SK-N-SH (cell line): ENCODE results near the gene MAPK6. TPM values are rescaled to one million over a fixed set of nuclear protein-coding genes. Genes with fewer than 3 reads are reported as not detected.
A peak's percentile ranks its signal among the peaks of the same experiment; 100 is the strongest.

ENCODE experiments used
- CTCF ChIA-PET: fragments of 300-600, 350-600 bp; formaldehyde crosslinking; extraction: SDS; loops from one replicate; lab custom pipeline; 2021; lab: Yijun Ruan, JAX
- POLR2A ChIA-PET: fragments of 350-600 bp; sonication (Branson Sonifier 250); formaldehyde crosslinking; extraction: SDS; loops from one replicate; lab custom pipeline; 2020; ENCODE audit warnings: antibody characterized with exemption, inconsistent platforms; lab: Yijun Ruan, JAX
- DNase-seq: peaks from one replicate; pipeline ENCODE4 v3.0.0; 2012
- H2AFZ ChIP-seq: fragments of 200-600 bp; sonication (generic); 2 replicates; pipeline ENCODE4 v1.8.1; 2016; ENCODE audit warnings: antibody characterized with exemption, mild to moderate bottlenecking, low read depth
- H3F3A ChIP-seq: fragments of 200-600 bp; sonication (generic); replicated peaks from 2 replicates; pipeline ENCODE3; 2016; ENCODE audit warnings: antibody characterized with exemption, mild to moderate bottlenecking; ENCODE audit not compliant: insufficient read depth
- H3K27ac ChIP-seq, 2 experiments: fragments of 200-500 bp in 1 of 2; fragments of 200-600 bp in 1 of 2; sonication (Bioruptor generic) in 1 of 2; sonication (generic), shearing (Covaris generic) in 1 of 2; 2 replicates each; pipeline versions ENCODE4 v1.5.1 to v1.6.1; 2014 to 2016; ENCODE audit warnings: low read depth in 2 of 2, inconsistent platforms in 1 of 2, low read length in 1 of 2, mild to moderate bottlenecking in 1 of 2, mixed read lengths in 1 of 2
- H3K27me3 ChIP-seq: fragments of 200-600 bp; sonication (generic), shearing (Covaris generic); 2 replicates; pipeline ENCODE4 v1.6.1; 2016; ENCODE audit warnings: mixed run types; ENCODE audit not compliant: insufficient read depth
- H3K36me3 ChIP-seq, 2 experiments: fragments of 200-500 bp in 1 of 2; fragments of 200-600 bp in 1 of 2; sonication (Bioruptor generic) in 1 of 2; sonication (generic) in 1 of 2; replicated peaks in 1 of 2; 2 replicates each; pipeline versions ENCODE3 to v1.5.1; 2014 to 2016; ENCODE audit warnings: low read length in 1 of 2, mild to moderate bottlenecking in 1 of 2; ENCODE audit not compliant: insufficient read depth in 2 of 2, control insufficient read depth in 1 of 2
- H3K4me1 ChIP-seq, 2 experiments: fragments of 200-500 bp in 1 of 2; fragments of 200-600 bp in 1 of 2; sonication (Bioruptor generic) in 1 of 2; sonication (generic), shearing (Covaris generic) in 1 of 2; 2 replicates each; pipeline versions ENCODE4 v1.5.1 to v1.6.1; 2014 to 2016; ENCODE audit warnings: low read depth in 1 of 2, low read length in 1 of 2, mixed run types in 1 of 2; ENCODE audit not compliant: insufficient read depth in 2 of 2, control insufficient read depth in 1 of 2
- H3K4me2 ChIP-seq: fragments of 200-600 bp; sonication (generic), shearing (Covaris generic); 2 replicates; pipeline ENCODE4 v1.6.1; 2017; ENCODE audit warnings: mixed run types
- H3K4me3 ChIP-seq, 2 experiments: fragments of 200-500 bp in 1 of 2; fragments of 200-600 bp in 1 of 2; sonication (Bioruptor generic) in 1 of 2; sonication (generic), shearing (Covaris generic) in 1 of 2; 2 replicates each; pipeline versions ENCODE4 v1.5.1 to v1.8.1; 2014 to 2016; ENCODE audit warnings: low read depth in 2 of 2, inconsistent platforms in 1 of 2, low read length in 1 of 2, mild to moderate bottlenecking in 1 of 2, mixed read lengths in 1 of 2, moderate library complexity in 1 of 2
- H3K79me2 ChIP-seq: fragments of 200-600 bp; sonication (generic); 2 replicates; pipeline ENCODE4 v1.8.1; 2017; ENCODE audit warnings: mild to moderate bottlenecking; ENCODE audit not compliant: insufficient read depth
- H3K9ac ChIP-seq: fragments of 200-600 bp; sonication (generic); 2 replicates; pipeline ENCODE4 v1.6.1; 2017; ENCODE audit warnings: mixed run types
- H3K9me2 ChIP-seq: fragments of 200-600 bp; sonication (generic); 2 replicates; pipeline ENCODE4 v1.6.1; 2017; ENCODE audit warnings: mixed run types
- H3K9me3 ChIP-seq: fragments of 200-600 bp; sonication (generic); 2 replicates; pipeline ENCODE4 v1.6.1; 2017; ENCODE audit warnings: mixed run types, mild to moderate bottlenecking, moderate library complexity
- H4K20me1 ChIP-seq: fragments of 200-600 bp; sonication (generic); 2 replicates; pipeline ENCODE4 v1.6.1; 2017; ENCODE audit warnings: mild to moderate bottlenecking, mixed run types; ENCODE audit not compliant: insufficient read depth
- CHD2 ChIP-seq: fragments of 150-350 bp; IDR thresholded peaks from 2 replicates; pipeline ENCODE4 v1.6.1; 2018; ENCODE audit warnings: low read length; ENCODE audit not compliant: partially characterized antibody
- EP300 ChIP-seq, 2 experiments: IDR thresholded peaks; 2 replicates each; pipeline versions ENCODE4 v1.4.0 to v1.6.1; 2012; ENCODE audit warnings: borderline replicate concordance in 1 of 2, low read depth in 1 of 2, low read length in 1 of 2
- FOXJ3 ChIP-seq: sonication (generic); formaldehyde crosslinking; IDR thresholded peaks from 2 replicates; pipeline ENCODE4 v1.5.1; 2020; ENCODE audit warnings: mild to moderate bottlenecking, missing genetic modification reagents
- MXI1 ChIP-seq: IDR thresholded peaks from 2 replicates; pipeline ENCODE4 v1.6.1; 2012; ENCODE audit warnings: mild to moderate bottlenecking, low read depth, low read length, improper control_type of control experiment
- NFIC ChIP-seq: IDR thresholded peaks from 2 replicates; pipeline ENCODE4 v1.4.0; 2012; ENCODE audit warnings: borderline replicate concordance
- NRF1 ChIP-seq: IDR thresholded peaks from 2 replicates; pipeline ENCODE4 v1.6.1; 2012; ENCODE audit warnings: low read depth, mild to moderate bottlenecking, low read length
- RCOR1 ChIP-seq: fragments of 150-350 bp; IDR thresholded peaks from 2 replicates; pipeline ENCODE4 v1.6.1; 2017; ENCODE audit warnings: antibody characterized with exemption, low read length
- RXRA ChIP-seq: IDR thresholded peaks from 2 replicates; pipeline ENCODE4 v1.4.0; 2012; ENCODE audit warnings: low read depth, mild to moderate bottlenecking, borderline replicate concordance
- TCF12 ChIP-seq: IDR thresholded peaks from 2 replicates; pipeline ENCODE4 v1.4.0; 2012
- YY1 ChIP-seq: IDR thresholded peaks from 2 replicates; pipeline ENCODE4 v1.4.0; 2012; ENCODE audit warnings: low read depth, mild to moderate bottlenecking
- WGBS: methylation state at CpG from one replicate; pipeline ENCODE4 v1.1.6; 2017; ENCODE audit warnings: low lambda C conversion rate; 5-methylcytosine and 5-hydroxymethylcytosine counted together
- polyA plus RNA-seq, 3 experiments: library from polyadenylated mRNA; depleted of rRNA; stranded (reverse); fragments of >200 nt; gene quantifications; 2 replicates each; pipeline ENCODE4 v1.2.3, GENCODE V29; 2012
- TF ChIP-seq, protein P1 (sequence below): fragments of 150-350 bp; IDR thresholded peaks from 2 replicates; pipeline ENCODE4 v1.6.1; 2016; ENCODE audit warnings: mild to moderate bottlenecking, low read depth, low read length
- TF ChIP-seq, protein P2 (sequence below): IDR thresholded peaks from 2 replicates; pipeline ENCODE4 v1.4.0; 2012; ENCODE audit warnings: low read depth, borderline replicate concordance
- TF ChIP-seq, protein P3 (sequence below): fragments of 150-350 bp; IDR thresholded peaks from 2 replicates; pipeline ENCODE4 v1.6.1; 2017; ENCODE audit warnings: antibody characterized with exemption, low read length, low read depth, borderline replicate concordance
- TF ChIP-seq, protein P4 (sequence below): fragments of 200-600 bp; sonication (generic); IDR thresholded peaks from 2 replicates; pipeline ENCODE4 v1.6.1; 2017; ENCODE audit warnings: antibody characterized with exemption, mild to moderate bottlenecking, moderate library complexity
- TF ChIP-seq, protein P5 (sequence below): IDR thresholded peaks from 2 replicates; pipeline ENCODE4; 2012
- TF ChIP-seq, protein P6 (sequence below): IDR thresholded peaks from 2 replicates; pipeline ENCODE4 v1.4.0; 2012; ENCODE audit warnings: low read depth
- TF ChIP-seq, protein P7 (sequence below): IDR thresholded peaks from 2 replicates; pipeline ENCODE4 v1.4.0; 2012; ENCODE audit warnings: low read depth, borderline replicate concordance

MAPK6 gene
- polyA plus RNA-seq, 1 of the 3 experiments (the other 2 are of a cell fraction) = 16.9 TPM

DNA sequence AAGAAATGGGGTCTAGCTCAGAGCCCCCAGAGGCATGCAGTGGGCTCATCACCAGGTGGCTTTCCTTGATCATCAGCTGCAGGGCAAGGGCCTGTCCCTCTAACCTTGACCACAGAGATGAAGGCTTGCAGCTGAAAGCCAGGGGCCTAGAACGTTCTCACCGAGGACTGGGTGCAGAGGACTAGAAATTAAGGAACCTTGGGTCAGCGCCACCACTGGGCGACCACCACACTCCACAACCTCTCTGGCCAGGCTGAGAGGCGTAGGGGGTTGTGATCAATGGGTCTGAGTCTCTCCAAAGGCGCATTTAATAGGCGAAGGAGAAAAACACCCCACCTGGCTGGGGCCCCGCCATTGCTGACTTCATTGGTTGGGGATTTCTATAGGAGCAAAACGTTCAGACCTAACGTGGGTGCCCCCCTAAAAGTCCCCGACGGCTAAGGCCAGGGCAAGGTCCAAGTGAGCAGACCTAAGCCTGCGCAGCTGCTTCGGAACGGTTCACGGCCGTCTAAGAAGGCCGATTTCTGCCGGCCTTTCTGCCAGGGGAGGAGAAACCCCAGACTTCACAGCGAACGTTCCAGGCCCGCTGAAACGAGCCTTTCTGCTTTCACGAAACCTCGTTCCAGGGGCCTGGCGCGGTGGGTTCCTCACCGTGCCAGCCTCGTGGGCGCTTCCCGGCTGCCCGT is 92.6 kb downstream of the MAPK6 start (continued):
- TF ChIP-seq, protein P1, sequence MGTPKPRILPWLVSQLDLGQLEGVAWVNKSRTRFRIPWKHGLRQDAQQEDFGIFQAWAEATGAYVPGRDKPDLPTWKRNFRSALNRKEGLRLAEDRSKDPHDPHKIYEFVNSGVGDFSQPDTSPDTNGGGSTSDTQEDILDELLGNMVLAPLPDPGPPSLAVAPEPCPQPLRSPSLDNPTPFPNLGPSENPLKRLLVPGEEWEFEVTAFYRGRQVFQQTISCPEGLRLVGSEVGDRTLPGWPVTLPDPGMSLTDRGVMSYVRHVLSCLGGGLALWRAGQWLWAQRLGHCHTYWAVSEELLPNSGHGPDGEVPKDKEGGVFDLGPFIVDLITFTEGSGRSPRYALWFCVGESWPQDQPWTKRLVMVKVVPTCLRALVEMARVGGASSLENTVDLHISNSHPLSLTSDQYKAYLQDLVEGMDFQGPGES = no peak
- no peak for TF ChIP-seq TCF12
- no peak for TF ChIP-seq NFIC

DNA sequence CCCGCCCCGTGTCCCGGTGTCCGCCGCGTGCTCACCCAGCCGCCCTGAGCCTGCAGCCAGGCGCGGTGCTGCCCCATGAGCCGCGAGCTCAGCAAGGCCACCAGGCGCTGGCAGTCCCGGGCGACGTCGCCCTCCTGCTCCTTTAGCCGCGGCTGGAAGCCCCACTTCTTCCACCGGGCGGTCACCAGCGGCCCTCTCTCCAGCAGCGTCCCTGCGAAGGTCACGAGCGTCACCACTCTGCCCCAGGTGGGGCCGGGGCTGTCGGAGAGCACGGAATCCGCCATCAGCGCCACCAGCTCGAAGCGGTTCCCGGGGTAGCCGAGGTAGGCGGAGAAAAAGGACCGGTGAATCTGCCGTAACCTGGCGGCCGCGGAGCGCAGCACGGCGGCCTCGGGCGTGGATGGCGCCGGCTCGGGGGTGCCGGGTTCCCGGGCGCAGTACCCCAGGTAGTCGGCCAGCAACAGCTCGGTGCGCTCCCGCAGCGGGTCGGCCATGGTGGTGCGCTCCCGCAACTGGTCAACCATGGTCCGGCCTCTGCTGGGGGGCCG is 93.3 kb downstream of the MAPK6 start:
- Histone ChIP-seq H3K4me2 (no peak overlapping the region), H3K9me2 (no peaks in the 10 kb centered on the region), H3K9me3 (no peaks in the 10 kb centered on the region), H3K36me3 (no peaks in the 10 kb centered on the region), H3F3A (no peaks in the 10 kb centered on the region), H3K27ac (no peak overlapping the region), H3K4me3 (peak overlapping the region in 1 of 2 experiments; percentile 20; a peak in 1 of 4 replicates), H3K27me3 (no peaks in the 10 kb centered on the region), H2AFZ (no peak overlapping the region), H3K4me1 (peaks cover 4 to 9% of the 10 kb centered on the region in 2 experiments; a peak in 1 of 4 replicates), H4K20me1 (no peaks in the 10 kb centered on the region), H3K79me2 (no peaks in the 10 kb centered on the region), H3K9ac (no peak overlapping the region)
- DNase-seq = peak; percentile 82
- POLR2A ChIA-PET = no interaction called here
- CTCF ChIA-PET = interaction anchor here (0.7 to 2.0 kb wide), 3 partner anchors 13 to 29 kb away, joined by 3 to 5 read pairs (median 4); no protein-coding TSS in a partner anchor
- WGBS = 58% methylated on average over 29 of the region's 61 CpGs
- TF ChIP-seq NFIC (no peak), RCOR1 (no peak), NRF1 (no peak), YY1 (no peak), CHD2 (no peak), RXRA (no peak), MXI1 (no peak), EP300 (IDR thresholded peaks at IDR 0.05; ENCODE audit: borderline replicate concordance in 1 of 2, low read depth in 1 of 2, low read length in 1 of 2) (no peak), FOXJ3 (CRISPR knock-in tag) (no peak), TCF12 (no peak)
- TF ChIP-seq, protein P2, sequence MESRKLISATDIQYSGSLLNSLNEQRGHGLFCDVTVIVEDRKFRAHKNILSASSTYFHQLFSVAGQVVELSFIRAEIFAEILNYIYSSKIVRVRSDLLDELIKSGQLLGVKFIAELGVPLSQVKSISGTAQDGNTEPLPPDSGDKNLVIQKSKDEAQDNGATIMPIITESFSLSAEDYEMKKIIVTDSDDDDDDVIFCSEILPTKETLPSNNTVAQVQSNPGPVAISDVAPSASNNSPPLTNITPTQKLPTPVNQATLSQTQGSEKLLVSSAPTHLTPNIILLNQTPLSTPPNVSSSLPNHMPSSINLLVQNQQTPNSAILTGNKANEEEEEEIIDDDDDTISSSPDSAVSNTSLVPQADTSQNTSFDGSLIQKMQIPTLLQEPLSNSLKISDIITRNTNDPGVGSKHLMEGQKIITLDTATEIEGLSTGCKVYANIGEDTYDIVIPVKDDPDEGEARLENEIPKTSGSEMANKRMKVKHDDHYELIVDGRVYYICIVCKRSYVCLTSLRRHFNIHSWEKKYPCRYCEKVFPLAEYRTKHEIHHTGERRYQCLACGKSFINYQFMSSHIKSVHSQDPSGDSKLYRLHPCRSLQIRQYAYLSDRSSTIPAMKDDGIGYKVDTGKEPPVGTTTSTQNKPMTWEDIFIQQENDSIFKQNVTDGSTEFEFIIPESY = no peak
- TF ChIP-seq, protein P3, sequence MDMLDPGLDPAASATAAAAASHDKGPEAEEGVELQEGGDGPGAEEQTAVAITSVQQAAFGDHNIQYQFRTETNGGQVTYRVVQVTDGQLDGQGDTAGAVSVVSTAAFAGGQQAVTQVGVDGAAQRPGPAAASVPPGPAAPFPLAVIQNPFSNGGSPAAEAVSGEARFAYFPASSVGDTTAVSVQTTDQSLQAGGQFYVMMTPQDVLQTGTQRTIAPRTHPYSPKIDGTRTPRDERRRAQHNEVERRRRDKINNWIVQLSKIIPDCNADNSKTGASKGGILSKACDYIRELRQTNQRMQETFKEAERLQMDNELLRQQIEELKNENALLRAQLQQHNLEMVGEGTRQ = no peak
- TF ChIP-seq, protein P1 = no peak
- TF ChIP-seq, protein P4, sequence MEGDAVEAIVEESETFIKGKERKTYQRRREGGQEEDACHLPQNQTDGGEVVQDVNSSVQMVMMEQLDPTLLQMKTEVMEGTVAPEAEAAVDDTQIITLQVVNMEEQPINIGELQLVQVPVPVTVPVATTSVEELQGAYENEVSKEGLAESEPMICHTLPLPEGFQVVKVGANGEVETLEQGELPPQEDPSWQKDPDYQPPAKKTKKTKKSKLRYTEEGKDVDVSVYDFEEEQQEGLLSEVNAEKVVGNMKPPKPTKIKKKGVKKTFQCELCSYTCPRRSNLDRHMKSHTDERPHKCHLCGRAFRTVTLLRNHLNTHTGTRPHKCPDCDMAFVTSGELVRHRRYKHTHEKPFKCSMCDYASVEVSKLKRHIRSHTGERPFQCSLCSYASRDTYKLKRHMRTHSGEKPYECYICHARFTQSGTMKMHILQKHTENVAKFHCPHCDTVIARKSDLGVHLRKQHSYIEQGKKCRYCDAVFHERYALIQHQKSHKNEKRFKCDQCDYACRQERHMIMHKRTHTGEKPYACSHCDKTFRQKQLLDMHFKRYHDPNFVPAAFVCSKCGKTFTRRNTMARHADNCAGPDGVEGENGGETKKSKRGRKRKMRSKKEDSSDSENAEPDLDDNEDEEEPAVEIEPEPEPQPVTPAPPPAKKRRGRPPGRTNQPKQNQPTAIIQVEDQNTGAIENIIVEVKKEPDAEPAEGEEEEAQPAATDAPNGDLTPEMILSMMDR = no peak
- TF ChIP-seq, protein P5, sequence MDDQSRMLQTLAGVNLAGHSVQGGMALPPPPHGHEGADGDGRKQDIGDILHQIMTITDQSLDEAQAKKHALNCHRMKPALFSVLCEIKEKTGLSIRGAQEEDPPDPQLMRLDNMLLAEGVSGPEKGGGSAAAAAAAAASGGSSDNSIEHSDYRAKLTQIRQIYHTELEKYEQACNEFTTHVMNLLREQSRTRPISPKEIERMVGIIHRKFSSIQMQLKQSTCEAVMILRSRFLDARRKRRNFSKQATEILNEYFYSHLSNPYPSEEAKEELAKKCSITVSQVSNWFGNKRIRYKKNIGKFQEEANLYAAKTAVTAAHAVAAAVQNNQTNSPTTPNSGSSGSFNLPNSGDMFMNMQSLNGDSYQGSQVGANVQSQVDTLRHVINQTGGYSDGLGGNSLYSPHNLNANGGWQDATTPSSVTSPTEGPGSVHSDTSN = no peak
- TF ChIP-seq, protein P6, sequence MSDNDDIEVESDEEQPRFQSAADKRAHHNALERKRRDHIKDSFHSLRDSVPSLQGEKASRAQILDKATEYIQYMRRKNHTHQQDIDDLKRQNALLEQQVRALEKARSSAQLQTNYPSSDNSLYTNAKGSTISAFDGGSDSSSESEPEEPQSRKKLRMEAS = no peak
- TF ChIP-seq, protein P7, sequence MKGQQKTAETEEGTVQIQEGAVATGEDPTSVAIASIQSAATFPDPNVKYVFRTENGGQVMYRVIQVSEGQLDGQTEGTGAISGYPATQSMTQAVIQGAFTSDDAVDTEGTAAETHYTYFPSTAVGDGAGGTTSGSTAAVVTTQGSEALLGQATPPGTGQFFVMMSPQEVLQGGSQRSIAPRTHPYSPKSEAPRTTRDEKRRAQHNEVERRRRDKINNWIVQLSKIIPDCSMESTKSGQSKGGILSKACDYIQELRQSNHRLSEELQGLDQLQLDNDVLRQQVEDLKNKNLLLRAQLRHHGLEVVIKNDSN = no peak
